ENCODE data around the gene TRAF3.

Gene TRAF3

GRCh38 chr14:102939820-102940561 lies 162.7 kb downstream of the TRAF3 start:
- DNase-seq (ENCODE audit: low read depth), result no peak

- DNase-seq (ENCODE audit: low read depth), result no peak
Measured at GRCh38 chr14:102940729-102941362, 163.6 kb downstream of the TRAF3 start.

DNA sequence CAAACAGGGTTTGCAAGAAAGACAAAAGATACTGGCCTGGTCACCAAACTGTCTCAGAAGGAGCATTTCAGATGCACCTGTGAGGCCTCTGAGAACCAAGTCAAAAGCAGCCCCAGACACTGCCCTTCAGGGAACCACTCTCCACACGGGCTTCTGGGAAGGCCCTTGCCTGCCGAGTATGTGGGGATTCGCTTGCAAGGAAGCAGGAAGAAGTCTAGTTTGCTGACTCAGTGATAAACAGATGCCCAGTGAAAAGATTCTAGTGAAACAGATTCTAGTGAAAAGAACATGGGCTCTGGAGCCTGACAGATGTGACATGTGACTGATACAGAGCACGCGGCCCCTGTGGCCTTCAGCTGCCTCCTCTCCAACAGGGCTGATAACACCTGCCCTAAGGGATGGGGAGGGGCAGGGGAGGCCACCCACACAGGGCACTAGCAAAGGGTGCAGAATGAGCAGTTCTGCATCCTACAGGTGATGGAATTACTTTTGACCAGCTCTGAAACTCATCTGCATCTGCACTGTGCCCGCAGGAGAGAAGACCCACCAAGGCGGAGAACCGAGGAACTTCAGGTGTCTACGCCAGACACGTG lies 164.3 kb downstream of the TRAF3 start:
- DNase-seq (ENCODE audit: low read depth), result no peak

DNA sequence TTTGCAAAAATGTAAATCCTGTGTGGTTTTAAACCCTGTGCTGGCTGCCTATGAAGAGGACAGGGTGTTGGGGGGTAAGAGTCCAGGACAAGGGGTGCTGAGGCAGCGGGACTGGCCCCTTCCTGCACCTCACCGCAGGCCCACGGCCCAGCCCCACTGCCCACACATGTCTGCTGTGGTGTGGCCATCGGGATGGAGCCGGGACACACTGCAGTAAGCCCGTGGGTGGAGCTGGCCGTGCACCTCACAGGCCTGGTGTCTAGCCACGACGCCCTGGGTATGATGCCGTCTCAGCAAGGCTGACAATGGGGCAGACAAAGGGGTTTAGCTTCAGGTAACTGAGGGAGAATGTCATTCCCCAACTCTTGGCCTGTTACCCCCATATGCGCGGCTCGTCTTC lies 164.8 kb downstream of the TRAF3 start:
- DNase-seq (ENCODE audit: low read depth), result no peak

GRCh38 chr14:102943454-102943853 lies 166.2 kb downstream of the TRAF3 start:
- no peak for DNase-seq (ENCODE audit: low read depth)

- no peak for DNase-seq (ENCODE audit: low read depth)
Measured at GRCh38 chr14:102943979-102944378, 166.7 kb downstream of the TRAF3 start.

- no peak for DNase-seq (ENCODE audit: low read depth)
Measured at GRCh38 chr14:102944448-102945330, 167.4 kb downstream of the TRAF3 start.

DNA sequence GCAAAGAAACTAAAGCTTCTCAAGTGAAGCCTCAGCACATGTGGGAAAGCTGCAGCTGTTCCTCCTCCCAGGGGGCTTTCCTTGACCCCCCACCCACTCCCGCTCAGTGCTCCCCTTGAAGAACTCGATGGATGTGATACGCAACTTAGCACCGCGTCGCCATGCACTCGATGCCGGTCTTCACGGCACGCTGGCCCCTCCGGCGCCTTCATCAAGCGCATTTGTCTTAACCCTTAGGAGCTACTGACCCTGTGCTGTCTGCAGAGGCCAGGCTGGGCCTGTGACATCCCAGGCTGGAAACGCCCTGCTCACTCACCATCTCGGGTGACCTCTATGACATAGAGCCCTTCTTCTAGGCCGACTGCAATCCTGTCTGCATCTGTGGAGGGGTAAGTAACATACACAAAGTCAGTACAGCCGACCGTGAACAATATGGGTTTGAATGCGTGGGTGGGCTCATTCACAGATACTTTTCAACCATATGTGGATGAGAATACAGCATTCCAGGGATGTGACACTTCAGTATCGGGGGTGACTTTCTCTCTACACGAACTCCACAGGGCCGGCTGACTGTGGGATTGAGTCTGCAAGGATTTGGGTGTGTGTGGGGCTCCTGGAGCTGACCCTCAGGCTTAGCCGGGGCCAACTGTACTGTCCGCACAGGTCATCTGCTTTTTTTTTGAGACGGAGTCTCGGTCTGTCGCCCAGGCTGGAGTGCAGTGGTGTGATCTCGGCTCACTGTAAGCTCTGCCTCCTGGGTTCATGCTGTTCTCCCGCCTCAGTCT lies 168.3 kb downstream of the TRAF3 start:
- DNase-seq (ENCODE audit: low read depth), result no peak

DNA sequence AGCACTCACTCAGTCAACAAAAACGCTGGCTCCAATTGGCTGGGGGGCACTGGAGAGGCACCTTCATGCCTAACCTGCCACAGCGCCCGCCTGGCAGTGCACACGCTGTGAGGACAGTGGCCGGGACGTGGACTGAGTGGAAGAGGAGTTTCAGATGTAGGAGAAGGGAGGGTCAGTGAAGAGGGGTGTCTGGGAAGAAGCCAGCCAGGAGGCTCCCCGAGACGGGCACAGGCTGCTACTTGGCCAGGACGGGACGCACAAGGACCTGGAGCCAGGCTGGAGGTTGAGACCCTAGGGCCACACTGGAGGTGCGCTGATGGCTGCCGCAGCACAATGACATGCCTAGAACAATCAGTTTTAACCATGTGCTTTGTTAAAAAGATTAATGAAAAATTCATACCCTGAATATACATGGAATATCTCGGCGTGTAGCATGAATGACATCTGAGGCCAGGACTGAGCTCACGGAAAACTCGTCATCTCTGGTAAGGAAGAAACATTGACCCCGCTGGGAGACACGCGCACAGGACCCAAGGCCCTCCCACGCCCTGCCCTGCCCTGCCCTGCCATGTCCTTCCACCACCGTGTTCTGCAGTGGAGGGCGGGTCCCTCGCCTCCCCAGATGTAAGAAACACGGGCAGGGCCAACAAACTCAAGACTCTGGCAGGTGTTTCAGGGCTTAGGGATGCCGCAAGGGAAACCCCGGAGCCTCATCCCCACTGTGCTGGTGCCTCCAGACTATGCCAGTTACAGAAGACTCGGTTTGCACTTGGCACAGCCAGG lies 170.3 kb downstream of the TRAF3 start:
- no peak for DNase-seq (ENCODE audit: low read depth)

DNA sequence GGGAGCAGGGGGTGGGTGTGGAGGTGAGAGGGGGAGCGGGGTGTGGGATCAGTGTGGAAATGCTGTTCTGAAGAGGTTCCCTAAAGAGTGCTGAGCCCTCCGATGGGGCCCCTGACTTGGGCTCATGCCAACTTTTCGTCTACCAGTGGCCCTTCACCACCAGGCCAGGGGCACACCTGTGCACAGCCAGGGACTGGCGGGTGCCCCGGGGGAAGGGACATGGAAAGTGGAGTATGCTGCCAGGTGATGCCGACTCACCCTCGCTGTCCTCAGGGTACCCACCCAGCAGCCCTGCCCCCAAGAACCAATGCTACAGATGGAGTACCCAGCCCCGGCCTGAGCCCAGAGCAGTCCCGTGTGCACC lies 171.4 kb downstream of the TRAF3 start:
- DNase-seq (ENCODE audit: low read depth), result no peak

GRCh38 chr14:102949062-102949800 lies 172.0 kb downstream of the TRAF3 start:
- DNase-seq (ENCODE audit: low read depth), result no peak

- DNase-seq (ENCODE audit: low read depth), result no peak
Measured at GRCh38 chr14:102949801-102950451, 172.7 kb downstream of the TRAF3 start.

GRCh38 chr14:102951034-102951433 lies 173.8 kb downstream of the TRAF3 start:
- no peak for DNase-seq (ENCODE audit: low read depth)

GRCh38 chr14:102951799-102952198 lies 174.6 kb downstream of the TRAF3 start:
- DNase-seq (ENCODE audit: low read depth), result no peak

DNA sequence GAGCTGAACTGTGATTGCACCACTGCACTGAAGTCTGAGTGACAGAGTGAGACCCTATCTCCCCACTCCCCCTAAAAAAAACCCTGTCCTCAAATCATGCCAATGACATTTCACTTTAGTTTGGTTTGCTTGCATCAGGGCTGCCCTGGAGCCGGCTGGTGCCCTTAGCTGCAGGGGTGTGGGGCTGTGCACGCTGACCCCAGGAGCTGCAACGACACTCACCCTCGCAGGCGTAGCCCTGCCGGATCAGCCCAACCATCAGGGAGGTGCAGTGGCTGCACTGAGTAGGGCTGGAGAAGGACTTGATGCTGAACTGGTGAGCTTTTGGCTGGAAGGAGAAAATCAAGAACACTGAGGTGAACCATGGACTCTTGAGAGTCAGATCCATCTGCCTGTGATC lies 175.0 kb downstream of the TRAF3 start:
- DNase-seq (ENCODE audit: low read depth), result no peak

DNA sequence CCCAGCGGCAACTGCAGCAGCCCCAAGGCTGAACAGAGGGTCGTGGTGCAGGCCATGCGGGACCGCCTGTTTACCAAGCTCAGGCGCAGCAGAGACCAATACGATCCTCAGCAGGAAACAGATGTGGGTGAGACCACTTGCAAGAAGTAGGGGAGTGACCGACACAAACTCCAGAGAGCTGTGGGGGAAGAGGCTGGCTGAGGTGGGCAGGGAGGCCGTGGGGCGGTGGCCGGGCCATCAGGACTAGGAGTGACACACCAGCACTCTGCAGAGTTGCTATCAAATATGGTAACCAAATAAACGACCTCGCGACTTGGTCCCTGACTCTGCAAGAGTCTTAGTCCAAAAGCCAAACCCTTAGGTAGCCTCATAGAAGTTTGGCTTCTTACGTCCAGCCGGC lies 175.9 kb downstream of the TRAF3 start:
- DNase-seq (ENCODE audit: low read depth), result no peak

DNA sequence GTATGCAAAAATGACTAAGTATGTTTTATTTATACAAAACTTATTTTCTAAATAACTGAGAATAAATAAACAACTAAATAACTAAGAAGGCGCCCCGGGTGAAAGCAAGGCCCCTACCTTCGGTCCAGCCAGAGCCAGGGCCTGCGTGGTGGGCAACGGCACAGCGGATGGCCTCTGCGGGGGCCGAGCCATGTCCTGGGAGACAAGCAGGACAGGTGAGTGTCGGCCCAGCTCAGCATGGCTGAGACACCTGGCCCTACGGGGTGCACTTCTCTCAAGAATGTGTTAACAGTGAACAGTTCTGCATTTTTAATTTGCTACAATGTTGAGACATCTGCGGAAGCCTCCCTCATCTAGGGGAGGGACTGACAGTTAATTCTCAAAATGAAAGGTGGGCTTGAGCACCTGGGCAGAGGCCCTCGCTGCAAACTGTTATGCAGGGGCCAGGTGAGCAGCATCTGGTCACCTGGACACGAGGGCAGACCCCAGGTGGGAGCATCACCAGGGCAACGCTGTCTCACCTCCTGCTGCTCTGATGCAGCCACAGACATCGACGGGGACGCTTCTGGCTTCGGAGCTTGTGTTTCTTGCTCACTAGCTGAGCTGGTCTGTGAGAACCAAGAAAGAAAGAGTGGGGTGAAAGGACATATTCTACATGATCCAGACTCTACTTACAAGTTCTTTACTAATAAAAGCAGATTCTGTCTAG lies 177.0 kb downstream of the TRAF3 start:
- DNase-seq (ENCODE audit: low read depth), result no peak

DNA sequence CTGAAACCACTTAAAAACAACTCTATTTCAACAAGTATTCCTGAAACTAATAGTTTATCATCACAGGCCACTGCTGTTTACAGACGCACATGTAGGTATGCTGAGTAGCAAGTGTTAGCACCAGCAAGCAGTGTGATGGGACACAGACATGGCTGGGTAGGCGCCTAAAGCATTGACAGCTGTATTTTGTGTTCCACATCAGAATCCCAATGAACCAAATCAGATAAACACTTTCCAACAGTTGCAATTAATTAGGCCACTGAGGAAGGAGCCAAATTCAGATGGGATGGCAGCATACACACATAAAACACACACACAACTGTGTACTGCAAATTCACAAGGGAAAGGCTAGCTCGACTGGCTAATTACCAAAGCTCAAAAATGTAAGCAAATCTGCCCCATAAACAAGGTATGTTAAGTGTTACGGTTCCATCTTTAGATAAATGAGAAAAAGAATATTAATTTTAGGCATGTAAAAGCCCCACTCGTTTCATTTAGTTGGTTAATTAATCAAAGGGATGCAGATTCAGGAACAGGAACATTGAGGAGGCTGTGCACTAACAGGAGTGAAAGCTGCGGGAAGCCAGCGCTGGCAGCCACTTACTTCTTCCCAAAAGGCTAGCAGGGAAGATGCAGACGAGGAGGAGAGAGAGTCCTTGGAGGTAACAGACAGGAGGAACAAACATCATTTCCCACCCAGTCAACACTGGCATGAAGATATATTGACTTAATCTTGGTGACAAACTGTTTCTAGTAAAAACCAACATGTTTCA lies 178.6 kb downstream of the TRAF3 start:
- no peak for DNase-seq (ENCODE audit: low read depth)

Measured in activated gamma-delta T cell treated with anti-CD3 and anti-CD28 coated beads, Interleukin-2, amount 50 U/mL, for 16 hours (primary cell).